ENCODE data around the gene GHDC.
A peak's percentile ranks its signal among the peaks of the same experiment; 100 is the strongest.
"Not testable (repeated sequence)": the region's sequence is repeated elsewhere in the genome, so short reads cannot be mapped to it uniquely, and the experiment has no call there.

The GHDC gene, protein sequence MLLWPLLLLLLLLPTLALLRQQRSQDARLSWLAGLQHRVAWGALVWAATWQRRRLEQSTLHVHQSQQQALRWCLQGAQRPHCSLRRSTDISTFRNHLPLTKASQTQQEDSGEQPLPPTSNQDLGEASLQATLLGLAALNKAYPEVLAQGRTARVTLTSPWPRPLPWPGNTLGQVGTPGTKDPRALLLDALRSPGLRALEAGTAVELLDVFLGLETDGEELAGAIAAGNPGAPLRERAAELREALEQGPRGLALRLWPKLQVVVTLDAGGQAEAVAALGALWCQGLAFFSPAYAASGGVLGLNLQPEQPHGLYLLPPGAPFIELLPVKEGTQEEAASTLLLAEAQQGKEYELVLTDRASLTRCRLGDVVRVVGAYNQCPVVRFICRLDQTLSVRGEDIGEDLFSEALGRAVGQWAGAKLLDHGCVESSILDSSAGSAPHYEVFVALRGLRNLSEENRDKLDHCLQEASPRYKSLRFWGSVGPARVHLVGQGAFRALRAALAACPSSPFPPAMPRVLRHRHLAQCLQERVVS

DNA sequence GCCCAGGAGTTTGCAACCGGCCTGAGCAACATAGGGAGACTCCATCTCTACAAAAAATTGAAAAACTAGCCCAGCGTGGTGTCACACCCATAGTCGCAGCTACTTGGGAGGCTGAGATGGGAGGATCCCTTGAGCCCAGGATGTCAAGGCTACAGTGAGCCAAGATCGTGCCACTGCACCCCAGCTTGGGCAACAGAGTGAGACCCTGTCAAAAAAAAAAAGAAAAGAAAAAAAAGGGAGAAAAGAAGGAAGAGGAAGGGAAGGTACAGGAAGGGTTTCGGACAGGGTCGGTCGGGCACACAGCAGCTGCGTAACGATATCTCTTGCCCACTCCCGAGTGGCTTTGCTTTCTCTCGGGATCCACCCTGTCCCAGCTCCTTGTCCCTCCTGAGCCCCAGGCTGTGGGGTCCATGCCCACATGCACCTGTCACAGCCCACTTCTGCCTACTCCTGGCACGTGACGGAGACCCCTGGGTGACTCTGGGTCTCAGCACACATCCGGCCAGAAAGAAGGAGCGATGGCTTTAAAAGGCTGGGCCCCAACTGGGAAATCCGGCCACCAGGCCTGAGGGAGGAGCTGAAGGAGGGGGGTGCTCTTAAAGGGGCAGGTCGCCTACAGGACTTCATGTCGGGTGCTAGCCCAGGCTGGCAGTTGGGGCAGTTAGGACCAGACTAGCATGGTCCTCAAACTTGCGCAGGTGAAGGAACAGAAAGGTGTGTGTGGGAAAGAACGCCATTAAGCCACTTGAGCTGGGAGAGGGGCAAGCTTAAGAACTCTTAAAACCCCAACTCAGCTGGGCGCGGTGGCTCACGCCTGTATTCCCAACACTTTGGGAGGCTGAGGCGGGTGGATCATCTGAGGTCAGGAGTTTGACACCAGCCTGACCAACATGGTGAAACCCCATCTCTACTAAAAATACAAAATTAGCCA is at the start of gene GHDC:
Gene GHDC, minus strand, starts transcription at position 526 of the 931 bp plus-strand sequence. CDS start 913 bp downstream, outside the sequence.
- DNase-seq = peak; percentile 85

DNA sequence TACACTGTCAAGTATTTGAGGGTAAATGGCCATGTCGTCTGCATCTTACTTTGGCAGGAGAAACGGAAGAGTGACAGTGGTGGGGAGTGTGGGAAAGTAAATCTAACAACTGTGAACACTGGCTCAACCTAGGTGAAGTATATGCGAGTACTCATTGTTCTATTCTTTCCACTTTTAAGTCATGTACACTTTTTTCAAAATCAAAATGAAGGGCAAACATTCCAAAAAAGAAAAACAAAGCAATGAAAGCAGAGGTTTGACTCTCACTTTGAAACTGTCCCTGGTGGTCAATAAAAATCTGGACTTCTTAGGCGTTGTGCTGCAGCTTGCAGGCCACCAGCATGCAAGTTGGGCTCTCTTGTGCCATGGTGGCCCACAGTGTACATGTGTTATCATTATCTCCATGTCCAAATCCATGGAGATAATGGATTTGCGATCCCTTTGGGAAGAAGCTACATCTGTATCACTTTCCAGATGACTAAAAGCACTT is 49.2 kb upstream of the GHDC start:
- no peak for DNase-seq

DNA sequence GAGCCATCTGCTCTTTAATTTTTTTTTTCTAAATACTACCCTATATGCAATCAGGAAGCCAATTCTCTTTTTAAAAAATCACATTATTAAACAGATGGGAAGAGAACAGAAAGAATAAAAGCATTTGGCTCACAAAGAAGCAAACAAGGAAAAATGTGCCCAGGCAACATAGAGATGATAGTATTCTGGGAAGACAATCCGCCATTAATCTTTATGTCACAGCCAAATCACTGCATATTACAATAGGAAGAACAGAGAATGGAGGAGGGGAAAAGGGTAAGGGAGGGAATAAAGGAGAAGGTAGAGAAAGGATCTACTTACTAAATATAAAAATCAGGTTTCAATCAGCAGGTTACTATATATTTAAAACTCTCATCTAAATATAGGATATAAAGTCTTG is 47.6 kb upstream of the GHDC start:
- DNase-seq = no peak

DNA sequence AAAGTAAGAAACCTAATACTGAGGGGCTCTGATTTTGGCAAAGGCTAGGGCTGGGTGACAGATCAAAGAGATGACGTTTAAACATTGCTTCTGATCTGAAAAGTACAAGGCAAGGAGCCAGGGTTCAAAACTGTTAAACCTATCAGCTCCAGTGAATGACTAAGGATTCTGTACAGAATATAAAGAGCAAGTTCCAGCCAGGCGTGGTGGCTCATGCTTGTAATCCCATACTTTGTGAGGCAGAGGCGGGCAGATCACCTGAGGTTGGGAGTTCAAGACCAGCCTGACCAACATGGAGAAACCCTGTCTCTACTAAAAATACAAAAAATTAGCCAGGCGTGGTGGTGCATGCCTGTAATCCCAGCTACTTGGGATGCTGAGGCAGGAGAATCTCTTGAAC is 46.6 kb upstream of the GHDC start:
- DNase-seq = not testable (repeated sequence)

DNA sequence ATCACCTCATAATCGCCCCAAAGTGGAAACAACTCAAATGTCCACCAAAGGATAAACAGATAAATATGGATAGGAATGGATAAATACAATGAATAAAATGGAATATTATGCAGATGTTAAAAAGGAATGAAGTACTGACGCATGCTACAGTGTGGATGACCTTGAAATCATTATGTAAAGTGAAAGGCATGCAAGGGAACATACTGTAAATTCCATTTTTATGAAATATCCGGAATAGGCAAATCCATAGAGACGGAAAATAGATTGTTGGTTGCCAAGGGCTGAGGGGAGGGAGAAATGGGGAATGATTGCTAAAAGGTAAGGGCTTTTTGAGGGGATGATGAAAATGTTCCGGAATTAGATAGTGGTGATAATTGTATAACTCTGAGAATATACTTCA is 45.9 kb upstream of the GHDC start:
- no peak for DNase-seq

DNA sequence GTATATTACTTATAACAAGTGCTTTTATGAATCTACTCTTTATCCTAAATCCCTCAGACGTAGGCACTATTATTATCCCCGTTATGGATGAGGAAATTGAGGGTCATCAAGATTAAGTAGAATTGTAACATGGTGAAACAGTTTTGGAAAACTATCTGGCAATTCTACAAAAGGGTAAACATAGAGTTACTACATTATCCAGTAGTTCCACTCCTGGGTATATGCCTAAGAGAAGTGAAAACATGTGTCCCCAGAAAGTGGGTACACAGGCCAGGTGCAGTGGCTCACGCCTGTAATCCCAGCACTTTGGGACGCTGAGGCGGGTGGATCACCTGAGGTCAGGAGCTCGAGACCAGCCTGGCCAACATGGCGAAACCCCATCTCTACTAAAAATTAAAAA is 45.3 kb upstream of the GHDC start:
- DNase-seq = not testable (repeated sequence)

DNA sequence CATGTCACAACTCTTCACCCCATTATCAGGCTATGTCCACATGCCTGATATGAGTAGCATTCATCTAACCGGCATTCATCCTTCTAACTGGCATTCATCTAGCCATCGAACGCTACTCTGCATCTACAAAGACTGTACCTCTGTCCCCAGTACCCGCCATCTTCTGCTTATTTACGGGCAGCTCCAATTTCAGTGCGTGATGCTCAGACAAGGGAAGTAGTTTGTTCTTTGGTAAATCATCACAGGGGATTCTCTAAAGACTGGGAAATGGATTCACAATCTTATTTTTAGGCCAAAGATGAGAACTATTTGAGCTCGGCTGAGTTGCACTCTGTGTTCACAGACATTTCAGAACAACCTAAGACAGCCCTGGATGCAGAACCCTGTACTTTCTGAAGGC is 42.5 kb upstream of the GHDC start:
- DNase-seq = no peak

DNA sequence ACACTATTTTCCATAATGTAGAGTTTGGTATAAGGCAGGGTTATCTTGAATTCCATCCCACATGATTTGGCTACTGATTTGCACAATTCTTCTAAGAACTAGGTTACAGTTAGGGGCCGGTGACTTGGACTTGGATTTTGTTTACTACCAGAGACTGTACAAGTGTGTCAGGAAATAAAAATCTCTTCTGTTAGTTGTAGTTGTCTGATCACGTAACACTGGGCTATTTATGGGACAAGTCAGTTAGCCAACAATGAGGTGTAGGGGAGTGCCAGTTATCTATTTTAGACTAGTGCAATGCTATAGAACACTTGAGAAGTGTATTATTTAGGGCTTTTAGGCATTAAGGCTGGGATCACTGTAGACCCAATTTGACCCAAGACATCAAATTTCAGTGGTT is 39.7 kb upstream of the GHDC start:
- no peak for DNase-seq

DNA sequence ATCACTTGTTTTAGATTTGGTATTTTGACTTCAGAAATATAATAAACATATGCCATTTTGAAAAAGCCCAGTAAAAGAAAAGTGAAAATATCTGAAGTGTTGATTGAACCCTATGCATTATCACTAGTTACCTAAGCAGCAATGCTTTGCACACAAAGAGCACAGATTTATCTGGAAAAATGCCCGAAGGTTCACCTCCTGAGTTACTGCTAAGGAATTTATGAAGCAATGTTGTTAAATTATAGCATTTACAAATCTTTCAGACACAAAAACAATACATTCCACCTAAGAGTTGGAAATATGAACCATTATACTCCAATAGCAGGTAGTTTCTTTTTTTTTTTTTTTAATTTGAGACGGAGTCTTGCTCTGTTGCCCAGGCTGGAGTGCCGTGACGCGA is 38.9 kb upstream of the GHDC start:
- DNase-seq = no peak

DNA sequence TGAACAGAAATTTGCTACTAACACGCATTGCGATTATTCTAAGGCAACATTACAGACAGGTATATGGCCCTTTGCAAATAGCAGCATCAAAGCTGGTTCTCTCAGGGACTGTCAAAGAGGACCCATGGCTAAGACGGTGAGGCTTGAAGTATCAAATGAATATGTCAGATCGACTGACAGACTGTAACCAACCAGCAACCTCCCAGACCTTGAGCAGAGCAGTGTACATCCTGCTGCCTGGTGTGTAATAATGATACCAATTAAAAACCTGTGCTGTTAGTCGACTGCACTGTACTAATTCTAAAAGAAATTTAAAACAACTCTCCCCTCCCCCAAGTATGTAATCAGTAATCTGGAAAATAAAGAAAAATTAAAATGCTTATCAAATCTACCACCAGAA is 35.9 kb upstream of the GHDC start:
- no peak for DNase-seq

DNA sequence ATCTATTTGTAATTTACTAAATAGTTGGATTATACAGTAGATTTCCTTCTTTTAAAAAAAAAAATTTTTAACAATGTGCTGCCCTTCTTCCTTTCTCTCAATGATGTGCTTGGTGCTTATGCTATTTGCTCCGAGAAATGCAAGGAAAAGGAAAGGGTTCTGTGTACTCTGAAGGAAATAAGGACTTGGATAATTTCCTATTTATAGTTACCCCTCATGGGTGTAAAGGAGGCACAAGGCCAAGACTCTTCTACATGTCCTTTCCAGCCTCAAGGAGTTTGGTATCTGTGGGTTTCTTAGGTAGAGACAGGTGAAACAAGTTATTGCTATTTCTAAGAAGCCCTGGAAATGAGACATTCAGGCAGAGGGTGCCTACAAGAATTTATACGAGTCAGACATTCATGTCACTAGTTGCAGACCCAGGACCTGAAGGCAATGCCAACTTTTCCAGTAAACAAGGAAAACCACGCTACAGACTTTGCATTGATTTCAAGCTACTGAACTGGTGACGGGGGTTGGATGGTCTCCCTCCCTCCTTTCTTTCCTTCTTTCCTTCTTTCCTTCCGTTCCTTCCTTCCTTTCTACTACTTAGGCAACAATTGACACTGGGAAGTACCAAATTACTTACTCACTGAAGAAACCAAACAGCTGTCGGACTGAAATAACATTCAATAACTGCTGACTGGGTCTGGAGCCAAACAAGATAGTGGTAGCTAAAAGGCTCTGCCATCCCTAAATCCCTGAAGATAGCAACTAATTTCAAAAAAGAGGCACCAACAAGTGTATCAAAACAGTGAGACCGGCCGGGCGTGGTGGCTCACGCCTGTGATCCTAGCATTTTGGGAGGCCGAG is 33.8 kb upstream of the GHDC start:
- no peak for DNase-seq

DNA sequence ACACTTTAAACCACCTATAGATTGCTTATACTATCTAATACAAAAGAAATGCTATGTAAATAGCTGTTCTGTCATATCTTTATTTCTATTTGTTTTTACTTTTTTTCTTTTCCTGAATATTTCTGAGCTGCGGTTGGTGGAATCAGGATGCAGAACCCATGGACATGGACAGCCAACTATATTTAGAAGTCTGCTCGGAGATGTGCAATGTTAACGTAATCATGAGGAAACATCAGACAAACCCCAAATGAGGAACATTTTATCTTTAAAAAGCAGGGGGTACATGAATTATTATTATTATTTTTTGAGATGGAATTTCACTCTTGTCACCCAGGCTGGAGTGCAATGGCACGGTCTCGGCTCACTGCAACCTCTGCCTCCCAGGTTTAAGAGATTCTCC is 31.4 kb upstream of the GHDC start:
- no peak for DNase-seq

DNA sequence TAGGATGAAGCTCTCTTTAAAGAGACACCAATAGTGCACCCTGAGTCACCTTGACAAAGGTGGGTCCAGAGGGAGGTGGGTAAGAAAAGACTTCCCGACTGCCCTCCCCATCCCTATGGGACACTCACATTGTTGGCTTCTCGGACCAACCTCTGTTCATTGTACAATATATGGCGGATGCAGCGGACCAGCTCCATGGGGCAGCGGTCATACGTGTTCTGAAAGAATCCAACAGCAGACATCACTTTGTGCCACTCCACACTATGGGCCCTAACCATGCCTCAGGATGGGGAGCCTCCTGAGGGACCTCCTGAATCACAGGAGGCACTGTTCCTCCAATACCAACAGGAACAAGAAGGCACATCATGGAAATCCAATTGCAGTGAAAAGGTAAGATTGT is 30.4 kb upstream of the GHDC start:
- DNase-seq = no peak

DNA sequence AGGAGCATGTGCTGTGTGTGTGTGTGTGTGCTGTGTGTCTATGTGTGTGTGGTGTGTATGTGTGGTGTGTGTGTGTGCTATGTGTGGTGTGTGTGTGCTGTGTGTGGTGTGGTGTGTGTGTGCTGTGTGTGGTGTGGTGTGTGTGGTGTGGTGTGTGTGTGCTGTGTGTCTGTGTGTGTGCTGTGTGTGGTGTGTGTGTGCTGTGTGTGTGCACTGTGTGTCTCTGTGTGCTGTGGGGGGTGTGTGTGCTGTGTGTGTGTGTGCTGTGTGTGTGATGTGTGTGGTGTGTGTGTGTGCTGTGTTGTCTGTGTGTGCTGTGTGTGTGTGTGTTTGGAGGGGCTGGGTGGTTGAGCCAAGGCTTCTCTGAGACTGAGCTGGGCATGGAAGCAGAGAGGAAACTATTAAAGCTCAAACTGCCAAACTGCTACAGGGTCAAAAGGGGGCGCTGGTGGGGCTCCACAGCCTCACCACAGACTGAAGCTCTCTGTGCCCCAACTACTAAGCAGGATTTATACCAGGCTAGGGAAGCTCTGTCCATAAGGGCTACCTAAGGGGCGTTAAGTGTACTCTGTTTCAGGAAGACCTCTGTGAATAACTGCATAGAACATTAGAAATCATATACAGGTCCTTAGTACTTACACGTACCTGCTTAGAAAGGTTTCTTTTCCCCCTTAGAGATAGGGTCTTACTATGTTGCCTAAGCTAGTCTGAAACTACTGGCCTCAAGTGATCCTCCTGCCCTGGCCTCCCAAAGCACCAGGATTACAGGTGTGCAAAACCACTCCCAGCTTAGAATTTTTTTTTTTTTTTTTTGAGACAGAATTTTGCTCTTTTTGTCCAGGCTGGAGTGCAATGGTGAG is 27.8 kb upstream of the GHDC start:
- peak; percentile 61 for DNase-seq

DNA sequence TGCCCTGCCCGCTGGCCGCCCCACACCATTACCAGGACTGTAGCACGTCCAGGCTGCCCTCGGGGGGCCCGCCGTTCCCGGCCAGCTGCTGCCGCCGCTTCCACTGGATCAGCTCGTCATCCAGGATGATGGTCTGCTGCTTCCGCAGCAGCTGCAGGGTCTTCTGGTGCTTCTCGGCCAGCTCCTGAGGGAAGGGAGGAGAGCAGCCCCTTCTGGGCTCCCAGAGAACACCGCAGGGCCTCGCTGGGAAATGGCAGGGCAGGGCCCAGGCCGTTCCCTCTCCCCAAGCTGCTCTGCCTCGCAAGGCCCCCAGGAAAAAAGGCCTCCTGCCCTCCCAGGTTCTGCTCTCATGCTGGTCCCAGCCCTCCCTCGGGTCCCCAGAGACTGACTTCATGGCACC is 25.0 kb upstream of the GHDC start:
- not testable (repeated sequence) for DNase-seq

DNA sequence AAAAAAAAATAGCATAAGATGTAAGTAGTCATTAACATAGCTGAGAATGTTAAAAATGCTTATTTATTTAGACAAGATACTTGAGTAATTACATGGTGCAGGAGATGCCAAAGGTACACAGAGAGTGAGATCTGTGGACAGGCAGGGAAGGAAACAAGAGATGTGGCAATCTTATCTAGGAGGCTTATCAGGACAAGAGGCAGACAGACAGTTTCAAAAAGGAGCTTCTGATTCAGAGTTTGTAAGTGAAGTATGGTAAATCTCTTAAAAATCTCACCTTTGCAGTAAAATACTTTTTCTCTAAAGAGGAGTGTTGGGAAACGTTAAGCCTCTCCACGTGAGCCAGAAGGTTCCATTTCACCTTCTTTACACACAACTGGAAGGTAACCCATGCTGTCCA is 19.9 kb upstream of the GHDC start:
- DNase-seq = no peak

DNA sequence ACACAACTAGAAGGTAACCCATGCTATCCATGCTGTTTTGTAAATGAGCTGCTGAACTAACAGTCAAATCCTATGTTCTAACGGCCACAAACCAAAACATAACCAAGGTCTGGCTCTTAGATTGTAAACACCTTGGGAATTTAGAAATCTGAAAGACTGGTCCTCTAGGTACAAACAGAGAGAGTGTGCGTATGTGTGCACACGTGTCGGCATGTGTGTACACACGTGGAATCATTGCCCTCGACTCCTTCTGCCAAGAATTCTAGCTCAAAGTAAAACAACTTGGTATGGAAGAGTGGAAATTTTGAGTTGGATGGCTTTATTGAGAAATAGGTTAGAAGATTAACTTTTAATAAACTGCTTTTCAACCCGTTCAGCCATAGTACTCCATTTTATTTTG is 18.1 kb upstream of the GHDC start:
- DNase-seq = no peak

DNA sequence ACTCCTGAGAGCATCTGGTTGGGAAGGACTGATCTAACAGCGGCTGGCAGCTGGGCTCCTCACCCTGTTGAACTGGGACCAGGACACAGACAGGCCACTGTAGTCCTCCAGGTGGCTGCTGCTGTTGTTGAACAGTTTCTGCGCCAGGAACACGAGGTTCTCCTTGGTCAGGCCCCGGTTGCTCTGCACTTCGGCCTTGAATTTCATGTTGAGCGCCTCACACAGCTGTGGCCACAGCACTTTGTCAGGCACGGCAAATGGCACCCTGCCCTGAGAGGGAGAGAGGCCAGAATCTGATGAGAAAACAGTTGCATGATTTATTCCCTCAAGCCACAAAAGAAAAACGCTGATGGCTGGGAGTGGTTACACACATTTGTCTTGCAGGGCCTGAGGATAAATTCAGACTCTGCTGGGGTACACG is 17.6 kb upstream of the GHDC start:
- not testable (repeated sequence) for DNase-seq

DNA sequence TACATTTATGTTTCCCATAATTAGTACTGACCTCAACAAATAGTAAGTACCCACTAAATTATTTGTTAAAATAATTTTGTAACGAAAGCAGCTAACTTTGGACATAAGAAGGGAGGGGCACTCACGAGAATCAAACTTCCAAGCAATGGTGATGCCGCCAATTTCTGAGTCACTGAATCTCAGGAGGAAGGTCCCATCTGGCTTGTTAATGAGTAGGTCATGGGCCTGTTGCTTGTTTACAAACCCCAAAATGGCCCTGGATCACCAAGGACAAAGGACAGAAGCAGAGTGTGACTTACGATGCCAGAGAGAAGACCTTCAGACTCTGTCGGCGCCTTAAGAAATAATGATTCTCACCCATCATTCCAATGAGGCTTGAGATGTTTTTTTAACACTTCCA is 15.8 kb upstream of the GHDC start:
- no peak for DNase-seq

DNA sequence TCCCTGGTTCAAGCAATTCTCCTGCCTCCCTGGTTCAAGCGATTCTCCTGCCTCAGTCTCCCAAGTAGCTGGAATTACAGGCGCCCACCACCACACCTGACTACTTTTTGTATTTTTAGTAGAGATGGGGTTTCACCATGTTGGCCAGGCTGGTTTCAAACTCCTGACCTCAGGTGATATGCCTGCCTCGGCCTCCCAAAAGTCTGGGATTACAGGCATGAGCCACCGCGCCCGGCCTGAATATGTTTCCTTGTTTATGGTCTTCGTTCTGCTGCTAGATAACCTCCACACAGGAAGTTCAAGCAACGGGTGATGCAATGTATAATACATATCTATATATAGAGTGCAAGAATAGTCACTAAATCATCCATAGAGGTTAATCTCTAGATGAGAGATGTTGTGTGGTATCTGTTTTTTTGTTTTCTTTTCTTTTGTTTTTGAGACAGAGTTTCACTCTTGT is 11.9 kb upstream of the GHDC start:
- not testable (repeated sequence) for DNase-seq

DNA sequence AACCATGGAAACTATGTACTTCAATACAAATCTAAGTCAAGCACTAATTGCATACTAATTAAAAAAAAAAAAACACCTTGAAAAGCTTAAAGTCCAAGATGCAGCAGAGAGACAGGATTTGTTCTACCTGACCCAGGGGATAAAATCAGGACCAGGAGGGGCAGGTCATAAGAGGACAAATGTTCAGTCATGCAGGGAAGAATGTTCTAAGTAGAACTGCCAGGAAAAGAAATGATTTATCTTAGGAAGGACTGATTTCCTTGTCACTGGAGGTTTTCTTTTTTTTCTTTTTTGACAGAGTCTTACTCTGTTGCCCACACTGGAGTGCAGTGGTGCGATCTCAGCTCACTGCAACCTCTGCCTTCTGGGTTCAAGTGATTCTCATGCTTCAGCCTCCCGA is 9.1 kb upstream of the GHDC start:
- no peak for DNase-seq

Data from DMS53 (cell line).